ENCODE measurements around the gene SCGB3A2. TPM values are rescaled to one million over a fixed set of nuclear protein-coding genes. Genes with fewer than 3 reads are reported as not detected.

Gene SCGB3A2
- total RNA-seq, 4 donors from 2014 or later = not detected

DNA sequence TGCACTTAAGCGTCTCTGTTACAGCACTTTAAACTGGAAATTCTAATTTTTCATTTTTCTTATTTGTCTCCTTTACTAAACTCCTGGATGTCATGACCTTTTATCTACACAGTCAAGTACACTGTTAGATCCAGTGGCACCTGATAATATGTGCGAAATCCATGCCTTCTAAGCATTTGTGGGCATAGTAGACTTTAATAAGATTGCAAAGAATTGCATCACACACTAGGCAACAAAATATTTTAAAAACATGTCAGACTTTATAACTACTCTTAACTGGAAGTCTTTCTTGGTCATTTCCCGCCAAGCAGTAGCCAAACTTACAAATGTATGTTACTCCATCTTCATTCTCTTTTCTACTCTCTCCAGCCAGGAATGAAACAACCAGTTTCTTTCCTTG lies 42.1 kb upstream of the SCGB3A2 start:
- Histone ChIP-seq H3K27me3 (no peaks in the 10 kb centered on the region), H3K9me3 (no peaks in the 10 kb centered on the region), H3K27ac (no peak overlapping the region), H3K4me1 (peaks cover 0 to 30% (median 2%) of the 10 kb centered on the region in 4 donors), H3K4me3 (no peak overlapping the region), H3K36me3 (no peaks in the 10 kb centered on the region)
- no peak for DNase-seq
- no peak for TF ChIP-seq POLR2A (IDR thresholded peaks at IDR 0.05)
- TF ChIP-seq, protein P1, sequence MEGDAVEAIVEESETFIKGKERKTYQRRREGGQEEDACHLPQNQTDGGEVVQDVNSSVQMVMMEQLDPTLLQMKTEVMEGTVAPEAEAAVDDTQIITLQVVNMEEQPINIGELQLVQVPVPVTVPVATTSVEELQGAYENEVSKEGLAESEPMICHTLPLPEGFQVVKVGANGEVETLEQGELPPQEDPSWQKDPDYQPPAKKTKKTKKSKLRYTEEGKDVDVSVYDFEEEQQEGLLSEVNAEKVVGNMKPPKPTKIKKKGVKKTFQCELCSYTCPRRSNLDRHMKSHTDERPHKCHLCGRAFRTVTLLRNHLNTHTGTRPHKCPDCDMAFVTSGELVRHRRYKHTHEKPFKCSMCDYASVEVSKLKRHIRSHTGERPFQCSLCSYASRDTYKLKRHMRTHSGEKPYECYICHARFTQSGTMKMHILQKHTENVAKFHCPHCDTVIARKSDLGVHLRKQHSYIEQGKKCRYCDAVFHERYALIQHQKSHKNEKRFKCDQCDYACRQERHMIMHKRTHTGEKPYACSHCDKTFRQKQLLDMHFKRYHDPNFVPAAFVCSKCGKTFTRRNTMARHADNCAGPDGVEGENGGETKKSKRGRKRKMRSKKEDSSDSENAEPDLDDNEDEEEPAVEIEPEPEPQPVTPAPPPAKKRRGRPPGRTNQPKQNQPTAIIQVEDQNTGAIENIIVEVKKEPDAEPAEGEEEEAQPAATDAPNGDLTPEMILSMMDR (IDR thresholded peaks at IDR 0.05) = no peak

DNA sequence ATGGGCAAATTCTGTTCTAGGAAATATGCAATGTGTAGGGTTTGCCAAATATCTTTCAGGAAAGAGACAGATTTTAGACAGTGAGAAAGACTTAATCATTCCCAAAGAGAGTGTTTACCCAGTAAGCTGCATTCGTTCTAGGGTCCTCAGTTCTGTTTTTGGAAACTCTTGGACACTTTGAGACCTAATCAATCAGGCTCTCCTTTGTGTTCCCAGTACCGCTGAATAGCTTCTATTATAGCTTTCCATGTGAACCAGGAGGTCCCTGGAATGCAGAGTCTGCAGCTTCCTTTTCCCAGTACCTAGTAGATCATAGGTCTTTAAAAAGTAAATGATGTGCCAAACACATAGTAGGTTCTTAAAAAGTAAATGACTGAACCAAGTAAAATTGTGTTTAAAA lies 35.6 kb upstream of the SCGB3A2 start:
- no peaks in the 10 kb centered on the region for H3K36me3 ChIP-seq
- DNase-seq = no peak
- TF ChIP-seq, protein P1 (IDR thresholded peaks at IDR 0.05) = no peak
- no peak for TF ChIP-seq POLR2A (IDR thresholded peaks at IDR 0.05)
- H3K27me3 ChIP-seq = no peaks in the 10 kb centered on the region
- peaks cover 0 to 6% (median 2%) of the 10 kb centered on the region in 4 donors for H3K4me1 ChIP-seq
- no peaks in the 10 kb centered on the region for H3K9me3 ChIP-seq
- H3K27ac ChIP-seq = no peak overlapping the region
- no peak overlapping the region for H3K4me3 ChIP-seq

DNA sequence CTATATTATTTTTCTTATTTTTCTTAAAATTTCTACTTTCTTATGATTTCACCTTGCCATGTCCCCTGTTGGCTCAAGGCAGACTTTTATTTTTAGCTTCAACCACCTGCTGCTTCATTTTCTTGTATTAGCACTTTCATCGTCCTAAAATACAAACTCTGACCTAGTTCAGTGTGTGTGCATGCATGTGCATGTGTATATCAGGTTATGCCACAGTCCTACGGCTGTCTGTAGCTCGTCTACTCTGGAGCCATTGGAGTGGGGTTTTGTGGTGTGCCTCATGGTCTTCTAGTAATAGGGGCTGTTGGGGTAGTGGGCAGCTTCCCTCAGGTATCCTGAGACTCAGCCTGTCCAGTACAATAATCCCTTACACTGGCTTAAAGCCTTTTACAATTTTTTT lies 33.7 kb upstream of the SCGB3A2 start:
- Histone ChIP-seq H3K4me1 (no peaks in the 10 kb centered on the region), H3K27me3 (no peaks in the 10 kb centered on the region), H3K36me3 (no peaks in the 10 kb centered on the region), H3K4me3 (no peak overlapping the region), H3K27ac (no peak overlapping the region), H3K9me3 (no peaks in the 10 kb centered on the region)
- DNase-seq = no peak
- TF ChIP-seq, protein P1 (IDR thresholded peaks at IDR 0.05) = no peak
- TF ChIP-seq POLR2A (IDR thresholded peaks at IDR 0.05) = no peak

DNA sequence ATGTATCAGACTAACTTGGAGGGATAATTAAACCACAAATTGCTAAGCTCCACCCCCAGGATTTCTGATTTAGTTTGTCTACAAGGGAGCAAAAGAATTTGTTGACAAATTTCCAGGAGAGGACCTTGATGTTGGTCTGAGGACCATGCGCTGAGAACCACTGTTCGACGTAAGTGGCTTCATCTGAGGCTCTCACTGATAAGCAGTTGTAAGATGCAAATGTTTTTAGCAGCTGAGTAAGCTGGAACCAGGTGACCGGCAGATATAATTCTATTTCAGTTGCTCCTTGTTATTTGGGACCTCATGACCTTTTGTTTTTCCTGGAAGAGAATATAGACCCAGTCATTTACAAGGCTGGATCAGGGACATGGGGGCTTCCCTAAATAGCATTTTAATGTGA lies 32.9 kb upstream of the SCGB3A2 start:
- no peaks in the 10 kb centered on the region for H3K9me3 ChIP-seq
- no peaks in the 10 kb centered on the region for H3K36me3 ChIP-seq
- no peak overlapping the region for H3K27ac ChIP-seq
- no peak for TF ChIP-seq POLR2A (IDR thresholded peaks at IDR 0.05)
- no peaks in the 10 kb centered on the region for H3K27me3 ChIP-seq
- no peak overlapping the region for H3K4me3 ChIP-seq
- H3K4me1 ChIP-seq = no peaks in the 10 kb centered on the region
- DNase-seq = no peak

DNA sequence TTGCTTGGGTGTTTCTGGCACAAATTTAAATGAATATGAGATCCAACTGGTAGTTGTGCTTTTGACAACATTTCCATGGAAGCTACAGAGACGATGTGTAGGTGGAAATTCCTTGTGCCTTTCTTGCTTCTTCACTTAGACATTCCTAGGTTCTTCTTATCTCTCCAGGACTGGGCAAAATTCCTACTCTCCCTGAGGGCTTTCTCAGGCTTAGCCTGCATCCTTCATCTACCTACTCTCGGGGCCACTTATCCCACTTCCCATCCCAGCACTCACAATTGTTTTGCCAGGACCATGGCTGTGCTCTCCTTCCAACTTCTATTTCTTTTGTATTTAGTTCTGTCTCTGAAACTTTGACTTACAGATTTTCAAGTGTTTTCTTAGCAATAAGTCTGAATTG lies 29.3 kb upstream of the SCGB3A2 start:
- TF ChIP-seq, protein P1 (IDR thresholded peaks at IDR 0.05) = no peak
- no peak for TF ChIP-seq POLR2A (IDR thresholded peaks at IDR 0.05)
- Histone ChIP-seq H3K36me3 (no peaks in the 10 kb centered on the region), H3K9me3 (no peaks in the 10 kb centered on the region), H3K27me3 (no peaks in the 10 kb centered on the region), H3K4me1 (no peaks in the 10 kb centered on the region), H3K27ac (no peak overlapping the region), H3K4me3 (no peak overlapping the region)
- no peak for DNase-seq

DNA sequence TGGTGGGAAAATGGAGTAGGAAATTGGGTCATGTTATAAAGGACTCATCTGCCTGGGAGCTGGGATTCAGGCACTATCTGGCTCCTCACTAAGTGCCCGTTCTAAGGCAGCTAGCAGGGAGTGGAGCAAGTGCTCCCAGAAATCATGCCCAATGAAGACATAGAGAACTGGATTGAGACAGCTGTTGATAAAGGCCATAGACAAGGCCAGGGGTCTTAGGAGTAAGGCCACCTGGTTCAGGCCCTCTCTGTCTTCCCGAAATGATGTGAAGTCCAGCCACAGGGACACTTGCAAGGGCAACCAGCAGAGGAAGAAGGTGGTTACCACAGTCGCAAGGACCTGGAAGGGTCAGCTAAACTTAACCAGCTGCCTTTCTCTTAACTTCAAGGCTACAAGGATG lies 26.9 kb upstream of the SCGB3A2 start:
- Histone ChIP-seq H3K27me3 (no peaks in the 10 kb centered on the region), H3K4me1 (no peaks in the 10 kb centered on the region), H3K9me3 (no peaks in the 10 kb centered on the region), H3K4me3 (no peak overlapping the region), H3K36me3 (no peaks in the 10 kb centered on the region), H3K27ac (no peak overlapping the region)
- DNase-seq = no peak
- TF ChIP-seq, protein P1 (IDR thresholded peaks at IDR 0.05) = no peak
- no peak for TF ChIP-seq POLR2A (IDR thresholded peaks at IDR 0.05)

All from Peyer's patch (tissue), 4 donors.